Measurements from ENCODE around the gene TET3.

GRCh38 chr2:73989972-73990371 is 5.3 kb downstream of the TET3 start:
- TF ChIP-seq CTCF (IDR thresholded peaks at IDR 0.05) (no peak), EP300 (IDR thresholded peaks at IDR 0.05) (no peak), POLR2A (IDR thresholded peaks at IDR 0.05) (no peak)

All from tibial nerve (tissue), 4 donors.